GM23338 (cell line): ENCODE data around the gene NME4. TPM values are rescaled to one million over a fixed set of nuclear protein-coding genes. Genes with fewer than 3 reads are reported as not detected.

Experiments
- ATAC-seq: fragments of 200-7000 bp; cut with Tn5 transposase; 3 replicates; pipeline ENCODE4 v1.9.1; 2020
- DNase-seq: peaks from one replicate; pipeline ENCODE4 v3.0.0-alpha.2; 2015; ENCODE audit warnings: low spot score
- H2AFZ ChIP-seq: fragments of 200-600 bp; sonication (generic); 2 replicates; pipeline ENCODE4 v1.8.0; 2016; ENCODE audit warnings: antibody characterized with exemption, mild to moderate bottlenecking, moderate library complexity
- H3F3A ChIP-seq: fragments of 200-600 bp; sonication (generic); replicated peaks from 2 replicates; pipeline ENCODE4 v1.8.0; 2017; ENCODE audit warnings: antibody characterized with exemption, mixed run types, low read depth
- H3K27ac ChIP-seq: fragments of 200-600 bp; sonication (generic); 2 replicates; pipeline ENCODE4 v1.6.1; 2016; ENCODE audit warnings: low read depth
- H3K27me3 ChIP-seq: fragments of 200-600 bp; sonication (generic); 2 replicates; pipeline ENCODE4 v1.8.0; 2016; ENCODE audit warnings: mild to moderate bottlenecking, mixed run types, moderate library complexity; ENCODE audit not compliant: insufficient read depth
- H3K36me3 ChIP-seq: fragments of 200-600 bp; sonication (generic); 2 replicates; pipeline ENCODE4 v1.8.0; 2016; ENCODE audit warnings: mild to moderate bottlenecking; ENCODE audit not compliant: insufficient read depth
- H3K4me1 ChIP-seq: fragments of 200-600 bp; sonication (generic); 2 replicates; pipeline ENCODE4 v1.8.0; 2016; ENCODE audit warnings: mild to moderate bottlenecking, moderate library complexity; ENCODE audit not compliant: insufficient read depth
- H3K4me2 ChIP-seq: fragments of 200-600 bp; sonication (generic); 2 replicates; pipeline ENCODE4 v1.7.1; 2017; ENCODE audit warnings: mixed run types
- H3K4me3 ChIP-seq: fragments of 200-600 bp; sonication (generic); 2 replicates; pipeline ENCODE4 v1.6.1; 2016; ENCODE audit warnings: mixed run types
- H3K79me2 ChIP-seq: fragments of 200-600 bp; sonication (generic); replicated peaks from 2 replicates; pipeline ENCODE4 v1.8.0; 2017; ENCODE audit warnings: mild to moderate bottlenecking; ENCODE audit not compliant: insufficient read depth
- H3K9me2 ChIP-seq: fragments of 200-600 bp; sonication (generic); 2 replicates; pipeline ENCODE4 v1.8.0; 2017; ENCODE audit not compliant: insufficient read depth
- H4K20me1 ChIP-seq: fragments of 200-600 bp; sonication (generic); replicated peaks from 2 replicates; pipeline ENCODE4 v1.8.0; 2017; ENCODE audit warnings: mild to moderate bottlenecking; ENCODE audit not compliant: insufficient read depth
- H3K27ac Mint-ChIP-seq: 2 replicates; pipeline ENCODE4 v1.8.0; 2020; ENCODE audit warnings: inconsistent platforms, mild to moderate bottlenecking, moderate library complexity, mixed read lengths
- H3K27me3 Mint-ChIP-seq: 3 replicates; pipeline ENCODE4 v1.8.0; 2022; ENCODE audit warnings: low read depth, mild to moderate bottlenecking, moderate library complexity, mixed read lengths, inconsistent platforms; ENCODE audit not compliant: insufficient read depth, poor library complexity
- H3K36me3 Mint-ChIP-seq: 3 replicates; pipeline ENCODE4 v1.8.0; 2021; ENCODE audit warnings: low read depth, mild to moderate bottlenecking, inconsistent platforms, moderate library complexity, mixed read lengths
- H3K4me1 Mint-ChIP-seq: 3 replicates; pipeline ENCODE4 v1.8.0; 2020; ENCODE audit warnings: mild to moderate bottlenecking, inconsistent platforms, mixed read lengths
- H3K4me3 Mint-ChIP-seq: 3 replicates; pipeline ENCODE4 v1.8.0; 2021; ENCODE audit warnings: moderate library complexity, mild to moderate bottlenecking, inconsistent platforms, mixed read lengths
- H3K9me3 Mint-ChIP-seq: 3 replicates; pipeline ENCODE4 v1.8.0; 2020; ENCODE audit warnings: moderate library complexity, mild to moderate bottlenecking, inconsistent platforms, mixed read lengths
- EZH2phosphoT487 ChIP-seq: fragments of 200-600 bp; sonication (generic); IDR thresholded peaks from one replicate; pipeline ENCODE4 v1.8.1; 2018; ENCODE audit warnings: antibody characterized with exemption; ENCODE audit not compliant: unreplicated experiment
- JUNB ChIP-seq: IDR thresholded peaks from one replicate; pipeline ENCODE4 v1.6.1; 2016; ENCODE audit warnings: antibody characterized with exemption; ENCODE audit not compliant: unreplicated experiment
- POLR2AphosphoS5 ChIP-seq: IDR thresholded peaks from 2 replicates; pipeline ENCODE4 v1.6.1; 2016; ENCODE audit warnings: antibody characterized with exemption, low read depth
- ZNF114 ChIP-seq: fragments of 250-450 bp; sonication (Bioruptor Pico); IDR thresholded peaks from 2 replicates; pipeline ENCODE4 v1.5.0; 2020; ENCODE audit warnings: mild to moderate bottlenecking, moderate library complexity
- polyA plus RNA-seq: library from polyadenylated mRNA; unstranded; fragments of >200 nt; fragmentation: Nextera tagmentation; extraction: Ambion mirVana; gene quantifications from 2 replicates; pipeline ENCODE4 v1.2.1, GENCODE V29; 2016
- total RNA-seq: library from RNA; depleted of rRNA; stranded (reverse); fragments of >200 nt; shearing (Covaris generic); gene quantifications from 2 replicates; pipeline ENCODE4 v1.2.3, GENCODE V29; 2014
- TF ChIP-seq, protein P1 (sequence below): IDR thresholded peaks from one replicate; pipeline ENCODE4 v1.6.1; 2018; ENCODE audit warnings: antibody characterized with exemption; ENCODE audit not compliant: unreplicated experiment
- TF ChIP-seq, protein P2 (sequence below): IDR thresholded peaks from 2 replicates; pipeline ENCODE4 v1.6.1; 2016; ENCODE audit warnings: antibody characterized with exemption
- TF ChIP-seq, protein P3 (sequence below), 2 experiments: fragments of 200-600 bp in 1 of 2; sonication (generic) in 1 of 2; conservative IDR thresholded peaks; 2 replicates each; pipeline versions ENCODE4 v1.5.1 to v1.6.1; 2016 to 2017; ENCODE audit warnings: antibody characterized with exemption in 2 of 2, low read depth in 2 of 2, mild to moderate bottlenecking in 2 of 2, moderate library complexity in 1 of 2
- TF ChIP-seq, protein P4 (sequence below): fragments of 250-450 bp; sonication (Bioruptor Pico); IDR thresholded peaks from 2 replicates; pipeline ENCODE4 v1.5.0; 2020; ENCODE audit warnings: mild to moderate bottlenecking, moderate library complexity

NME4 gene
- total and polyA plus RNA-seq, 2 experiments from 2014 or later: 249 to 511 TPM

DNA sequence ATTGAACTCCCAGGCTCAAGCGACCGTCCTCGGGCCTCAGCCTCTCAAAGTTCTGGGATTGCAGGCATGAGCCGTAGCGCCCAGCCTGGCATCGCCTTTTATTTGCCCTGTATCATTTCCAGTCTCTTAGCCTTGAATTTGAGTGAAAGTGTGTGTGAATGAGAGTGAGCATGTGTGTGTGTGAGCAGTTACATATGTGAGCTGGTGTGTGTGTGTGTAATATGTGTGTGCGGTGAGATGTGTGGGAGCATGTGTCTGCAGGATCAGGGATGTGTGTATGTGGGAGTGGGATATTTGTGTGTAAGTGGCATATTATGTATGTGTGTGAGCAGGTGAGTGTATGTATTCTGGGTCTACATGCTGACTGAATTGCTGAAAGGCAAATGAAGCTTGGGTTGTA lies 33.9 kb downstream of the NME4 start (continued):
- TF ChIP-seq, protein P1, sequence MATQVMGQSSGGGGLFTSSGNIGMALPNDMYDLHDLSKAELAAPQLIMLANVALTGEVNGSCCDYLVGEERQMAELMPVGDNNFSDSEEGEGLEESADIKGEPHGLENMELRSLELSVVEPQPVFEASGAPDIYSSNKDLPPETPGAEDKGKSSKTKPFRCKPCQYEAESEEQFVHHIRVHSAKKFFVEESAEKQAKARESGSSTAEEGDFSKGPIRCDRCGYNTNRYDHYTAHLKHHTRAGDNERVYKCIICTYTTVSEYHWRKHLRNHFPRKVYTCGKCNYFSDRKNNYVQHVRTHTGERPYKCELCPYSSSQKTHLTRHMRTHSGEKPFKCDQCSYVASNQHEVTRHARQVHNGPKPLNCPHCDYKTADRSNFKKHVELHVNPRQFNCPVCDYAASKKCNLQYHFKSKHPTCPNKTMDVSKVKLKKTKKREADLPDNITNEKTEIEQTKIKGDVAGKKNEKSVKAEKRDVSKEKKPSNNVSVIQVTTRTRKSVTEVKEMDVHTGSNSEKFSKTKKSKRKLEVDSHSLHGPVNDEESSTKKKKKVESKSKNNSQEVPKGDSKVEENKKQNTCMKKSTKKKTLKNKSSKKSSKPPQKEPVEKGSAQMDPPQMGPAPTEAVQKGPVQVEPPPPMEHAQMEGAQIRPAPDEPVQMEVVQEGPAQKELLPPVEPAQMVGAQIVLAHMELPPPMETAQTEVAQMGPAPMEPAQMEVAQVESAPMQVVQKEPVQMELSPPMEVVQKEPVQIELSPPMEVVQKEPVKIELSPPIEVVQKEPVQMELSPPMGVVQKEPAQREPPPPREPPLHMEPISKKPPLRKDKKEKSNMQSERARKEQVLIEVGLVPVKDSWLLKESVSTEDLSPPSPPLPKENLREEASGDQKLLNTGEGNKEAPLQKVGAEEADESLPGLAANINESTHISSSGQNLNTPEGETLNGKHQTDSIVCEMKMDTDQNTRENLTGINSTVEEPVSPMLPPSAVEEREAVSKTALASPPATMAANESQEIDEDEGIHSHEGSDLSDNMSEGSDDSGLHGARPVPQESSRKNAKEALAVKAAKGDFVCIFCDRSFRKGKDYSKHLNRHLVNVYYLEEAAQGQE: no peak
- TF ChIP-seq, protein P2, sequence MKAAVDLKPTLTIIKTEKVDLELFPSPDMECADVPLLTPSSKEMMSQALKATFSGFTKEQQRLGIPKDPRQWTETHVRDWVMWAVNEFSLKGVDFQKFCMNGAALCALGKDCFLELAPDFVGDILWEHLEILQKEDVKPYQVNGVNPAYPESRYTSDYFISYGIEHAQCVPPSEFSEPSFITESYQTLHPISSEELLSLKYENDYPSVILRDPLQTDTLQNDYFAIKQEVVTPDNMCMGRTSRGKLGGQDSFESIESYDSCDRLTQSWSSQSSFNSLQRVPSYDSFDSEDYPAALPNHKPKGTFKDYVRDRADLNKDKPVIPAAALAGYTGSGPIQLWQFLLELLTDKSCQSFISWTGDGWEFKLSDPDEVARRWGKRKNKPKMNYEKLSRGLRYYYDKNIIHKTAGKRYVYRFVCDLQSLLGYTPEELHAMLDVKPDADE: no peak
- TF ChIP-seq JUNB (no peak), POLR2AphosphoS5 (no peak)
- TF ChIP-seq, protein P3, sequence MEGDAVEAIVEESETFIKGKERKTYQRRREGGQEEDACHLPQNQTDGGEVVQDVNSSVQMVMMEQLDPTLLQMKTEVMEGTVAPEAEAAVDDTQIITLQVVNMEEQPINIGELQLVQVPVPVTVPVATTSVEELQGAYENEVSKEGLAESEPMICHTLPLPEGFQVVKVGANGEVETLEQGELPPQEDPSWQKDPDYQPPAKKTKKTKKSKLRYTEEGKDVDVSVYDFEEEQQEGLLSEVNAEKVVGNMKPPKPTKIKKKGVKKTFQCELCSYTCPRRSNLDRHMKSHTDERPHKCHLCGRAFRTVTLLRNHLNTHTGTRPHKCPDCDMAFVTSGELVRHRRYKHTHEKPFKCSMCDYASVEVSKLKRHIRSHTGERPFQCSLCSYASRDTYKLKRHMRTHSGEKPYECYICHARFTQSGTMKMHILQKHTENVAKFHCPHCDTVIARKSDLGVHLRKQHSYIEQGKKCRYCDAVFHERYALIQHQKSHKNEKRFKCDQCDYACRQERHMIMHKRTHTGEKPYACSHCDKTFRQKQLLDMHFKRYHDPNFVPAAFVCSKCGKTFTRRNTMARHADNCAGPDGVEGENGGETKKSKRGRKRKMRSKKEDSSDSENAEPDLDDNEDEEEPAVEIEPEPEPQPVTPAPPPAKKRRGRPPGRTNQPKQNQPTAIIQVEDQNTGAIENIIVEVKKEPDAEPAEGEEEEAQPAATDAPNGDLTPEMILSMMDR (conservative IDR thresholded peaks at IDR 0.05; ENCODE audit: low read depth in 2 of 2): no peak

DNA sequence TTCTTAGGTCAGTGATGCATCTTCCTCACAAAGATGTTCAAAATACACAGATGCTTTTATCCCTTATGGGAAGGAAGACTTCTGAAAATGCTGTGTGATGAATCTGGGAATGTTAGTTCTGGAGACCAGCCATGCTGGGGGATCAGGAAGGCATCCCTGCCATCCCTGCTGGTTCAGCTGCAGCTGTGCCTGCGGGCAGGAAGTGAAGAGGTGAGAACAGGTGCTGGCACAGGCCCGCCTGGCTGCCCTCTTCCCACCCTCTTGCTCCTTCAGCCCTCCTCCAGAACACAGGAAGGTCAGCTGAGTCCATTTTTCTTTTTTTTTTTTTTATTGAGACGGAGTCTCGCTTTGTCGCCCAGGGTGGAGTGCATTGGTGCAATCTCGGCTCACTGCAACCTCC lies 43.6 kb downstream of the NME4 start:
- Histone ChIP-seq H3K4me2 (no peak overlapping the region), H3K4me1 (no peaks in the 10 kb centered on the region), H4K20me1 (peaks cover 3% of the 10 kb centered on the region), H3K27me3 (no peaks in the 10 kb centered on the region), H3K79me2 (peaks cover 38% of the 10 kb centered on the region), H3K9me2 (no peaks in the 10 kb centered on the region), H3K4me3 (no peak overlapping the region), H3K36me3 (no peaks in the 10 kb centered on the region), H3F3A (no peaks in the 10 kb centered on the region), H3K27ac (no peak overlapping the region), H2AFZ (no peak overlapping the region)
- Mint-ChIP-seq H3K4me3 (no peak overlapping the region), H3K4me1 (0 out of 3 replicates have a peak, but pooled peaks cover 2% of the 10 kb centered on the region), H3K27me3 (peaks cover 6% of the 10 kb centered on the region), H3K9me3 (no peaks in the 10 kb centered on the region), H3K27ac (no peak overlapping the region), H3K36me3 (no peaks in the 10 kb centered on the region; the same call in 1 of the 3 replicates)
- no peak for DNase-seq
- no peak for ATAC-seq
- no peak for TF ChIP-seq POLR2AphosphoS5
- TF ChIP-seq, protein P1: no peak
- TF ChIP-seq EZH2phosphoT487: no peak
- no peak for TF ChIP-seq ZNF114
- TF ChIP-seq, protein P4, sequence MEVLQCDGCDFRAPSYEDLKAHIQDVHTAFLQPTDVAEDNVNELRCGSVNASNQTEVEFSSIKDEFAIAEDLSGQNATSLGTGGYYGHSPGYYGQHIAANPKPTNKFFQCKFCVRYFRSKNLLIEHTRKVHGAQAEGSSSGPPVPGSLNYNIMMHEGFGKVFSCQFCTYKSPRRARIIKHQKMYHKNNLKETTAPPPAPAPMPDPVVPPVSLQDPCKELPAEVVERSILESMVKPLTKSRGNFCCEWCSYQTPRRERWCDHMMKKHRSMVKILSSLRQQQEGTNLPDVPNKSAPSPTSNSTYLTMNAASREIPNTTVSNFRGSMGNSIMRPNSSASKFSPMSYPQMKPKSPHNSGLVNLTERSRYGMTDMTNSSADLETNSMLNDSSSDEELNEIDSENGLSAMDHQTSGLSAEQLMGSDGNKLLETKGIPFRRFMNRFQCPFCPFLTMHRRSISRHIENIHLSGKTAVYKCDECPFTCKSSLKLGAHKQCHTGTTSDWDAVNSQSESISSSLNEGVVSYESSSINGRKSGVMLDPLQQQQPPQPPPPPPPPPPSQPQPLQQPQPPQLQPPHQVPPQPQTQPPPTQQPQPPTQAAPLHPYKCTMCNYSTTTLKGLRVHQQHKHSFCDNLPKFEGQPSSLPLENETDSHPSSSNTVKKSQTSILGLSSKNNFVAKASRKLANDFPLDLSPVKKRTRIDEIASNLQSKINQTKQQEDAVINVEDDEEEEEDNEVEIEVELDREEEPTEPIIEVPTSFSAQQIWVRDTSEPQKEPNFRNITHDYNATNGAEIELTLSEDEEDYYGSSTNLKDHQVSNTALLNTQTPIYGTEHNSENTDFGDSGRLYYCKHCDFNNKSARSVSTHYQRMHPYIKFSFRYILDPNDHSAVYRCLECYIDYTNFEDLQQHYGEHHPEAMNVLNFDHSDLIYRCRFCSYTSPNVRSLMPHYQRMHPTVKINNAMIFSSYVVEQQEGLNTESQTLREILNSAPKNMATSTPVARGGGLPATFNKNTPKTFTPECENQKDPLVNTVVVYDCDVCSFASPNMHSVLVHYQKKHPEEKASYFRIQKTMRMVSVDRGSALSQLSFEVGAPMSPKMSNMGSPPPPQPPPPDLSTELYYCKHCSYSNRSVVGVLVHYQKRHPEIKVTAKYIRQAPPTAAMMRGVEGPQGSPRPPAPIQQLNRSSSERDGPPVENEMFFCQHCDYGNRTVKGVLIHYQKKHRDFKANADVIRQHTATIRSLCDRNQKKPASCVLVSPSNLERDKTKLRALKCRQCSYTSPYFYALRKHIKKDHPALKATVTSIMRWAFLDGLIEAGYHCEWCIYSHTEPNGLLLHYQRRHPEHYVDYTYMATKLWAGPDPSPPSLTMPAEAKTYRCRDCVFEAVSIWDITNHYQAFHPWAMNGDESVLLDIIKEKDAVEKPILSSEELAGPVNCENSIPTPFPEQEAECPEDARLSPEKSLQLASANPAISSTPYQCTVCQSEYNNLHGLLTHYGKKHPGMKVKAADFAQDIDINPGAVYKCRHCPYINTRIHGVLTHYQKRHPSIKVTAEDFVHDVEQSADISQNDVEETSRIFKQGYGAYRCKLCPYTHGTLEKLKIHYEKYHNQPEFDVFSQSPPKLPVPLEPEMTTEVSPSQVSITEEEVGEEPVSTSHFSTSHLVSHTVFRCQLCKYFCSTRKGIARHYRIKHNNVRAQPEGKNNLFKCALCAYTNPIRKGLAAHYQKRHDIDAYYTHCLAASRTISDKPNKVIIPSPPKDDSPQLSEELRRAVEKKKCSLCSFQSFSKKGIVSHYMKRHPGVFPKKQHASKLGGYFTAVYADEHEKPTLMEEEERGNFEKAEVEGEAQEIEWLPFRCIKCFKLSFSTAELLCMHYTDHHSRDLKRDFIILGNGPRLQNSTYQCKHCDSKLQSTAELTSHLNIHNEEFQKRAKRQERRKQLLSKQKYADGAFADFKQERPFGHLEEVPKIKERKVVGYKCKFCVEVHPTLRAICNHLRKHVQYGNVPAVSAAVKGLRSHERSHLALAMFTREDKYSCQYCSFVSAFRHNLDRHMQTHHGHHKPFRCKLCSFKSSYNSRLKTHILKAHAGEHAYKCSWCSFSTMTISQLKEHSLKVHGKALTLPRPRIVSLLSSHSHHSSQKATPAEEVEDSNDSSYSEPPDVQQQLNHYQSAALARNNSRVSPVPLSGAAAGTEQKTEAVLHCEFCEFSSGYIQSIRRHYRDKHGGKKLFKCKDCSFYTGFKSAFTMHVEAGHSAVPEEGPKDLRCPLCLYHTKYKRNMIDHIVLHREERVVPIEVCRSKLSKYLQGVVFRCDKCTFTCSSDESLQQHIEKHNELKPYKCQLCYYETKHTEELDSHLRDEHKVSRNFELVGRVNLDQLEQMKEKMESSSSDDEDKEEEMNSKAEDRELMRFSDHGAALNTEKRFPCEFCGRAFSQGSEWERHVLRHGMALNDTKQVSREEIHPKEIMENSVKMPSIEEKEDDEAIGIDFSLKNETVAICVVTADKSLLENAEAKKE (CRISPR knock-in tag): no peak
